ENCODE results near the gene NID1.

GRCh38 chr1:235946571-235946981, 118.3 kb downstream of the NID1 start:
- TF ChIP-seq CTCF (IDR thresholded peaks at IDR 0.05) (peak; percentile 26), EZH2 (IDR thresholded peaks at IDR 0.05) (no peak)
